GM19324 (cell line): ENCODE results near the gene ABHD16B.
"Not testable (repeated sequence)": the region's sequence is repeated elsewhere in the genome, so short reads cannot be mapped to it uniquely, and the experiment has no call there.

Experiments used
- ATAC-seq: cut with Tn5 transposase; IDR thresholded peaks from one replicate; pipeline ENCODE4 v1.9.1; 2021; ENCODE audit warnings: mild to moderate bottlenecking, moderate library complexity; ENCODE audit not compliant: unreplicated experiment, low FRiP score

The ABHD16B gene

DNA sequence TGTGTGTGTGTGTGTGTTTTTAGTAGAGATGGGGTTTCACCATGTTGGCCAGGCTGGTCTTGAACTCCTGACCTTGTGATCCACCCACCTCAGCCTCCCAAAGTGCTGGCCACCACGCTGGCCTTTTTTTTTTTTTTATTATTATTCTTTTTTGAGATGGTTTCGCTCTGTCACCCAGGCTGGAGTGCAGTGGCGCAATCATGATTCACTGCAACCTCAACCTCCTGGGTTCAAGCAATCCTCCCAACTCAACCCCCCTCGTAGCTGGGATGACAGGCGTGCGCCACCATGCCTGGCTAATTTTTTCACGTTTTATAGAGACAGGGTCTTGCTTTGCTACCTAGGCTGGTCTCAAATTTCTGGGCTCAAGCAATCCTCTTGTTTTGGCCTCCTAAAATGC is 12.9 kb downstream of the ABHD16B start:
- ATAC-seq: not testable (repeated sequence)

DNA sequence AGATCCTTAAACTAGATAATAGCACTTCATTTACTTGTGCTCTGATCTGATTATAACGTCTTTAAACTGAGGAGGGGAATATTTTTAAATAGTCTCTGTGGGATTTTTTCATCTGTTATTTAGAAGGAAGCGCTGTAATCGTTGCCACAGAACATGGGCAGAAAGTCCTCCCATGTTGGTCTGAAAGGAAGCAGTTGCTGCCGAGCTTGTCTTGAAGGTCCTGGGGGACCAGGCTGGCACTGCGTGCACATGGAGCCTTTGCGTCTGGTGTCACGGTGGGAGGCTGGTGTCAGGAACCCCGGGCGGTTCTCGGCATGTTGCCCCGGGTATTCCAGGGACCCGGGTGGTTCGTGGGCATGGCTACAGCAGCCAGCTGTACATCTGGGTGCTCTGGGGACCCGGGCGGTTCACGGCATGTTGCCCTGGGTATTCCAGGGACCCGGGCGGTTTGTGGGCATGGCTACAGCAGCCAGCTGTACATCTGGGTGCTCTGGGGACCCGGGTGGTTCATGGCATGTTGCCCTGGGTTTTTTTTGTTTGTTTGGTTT is 15.3 kb downstream of the ABHD16B start:
- no peak for ATAC-seq

DNA sequence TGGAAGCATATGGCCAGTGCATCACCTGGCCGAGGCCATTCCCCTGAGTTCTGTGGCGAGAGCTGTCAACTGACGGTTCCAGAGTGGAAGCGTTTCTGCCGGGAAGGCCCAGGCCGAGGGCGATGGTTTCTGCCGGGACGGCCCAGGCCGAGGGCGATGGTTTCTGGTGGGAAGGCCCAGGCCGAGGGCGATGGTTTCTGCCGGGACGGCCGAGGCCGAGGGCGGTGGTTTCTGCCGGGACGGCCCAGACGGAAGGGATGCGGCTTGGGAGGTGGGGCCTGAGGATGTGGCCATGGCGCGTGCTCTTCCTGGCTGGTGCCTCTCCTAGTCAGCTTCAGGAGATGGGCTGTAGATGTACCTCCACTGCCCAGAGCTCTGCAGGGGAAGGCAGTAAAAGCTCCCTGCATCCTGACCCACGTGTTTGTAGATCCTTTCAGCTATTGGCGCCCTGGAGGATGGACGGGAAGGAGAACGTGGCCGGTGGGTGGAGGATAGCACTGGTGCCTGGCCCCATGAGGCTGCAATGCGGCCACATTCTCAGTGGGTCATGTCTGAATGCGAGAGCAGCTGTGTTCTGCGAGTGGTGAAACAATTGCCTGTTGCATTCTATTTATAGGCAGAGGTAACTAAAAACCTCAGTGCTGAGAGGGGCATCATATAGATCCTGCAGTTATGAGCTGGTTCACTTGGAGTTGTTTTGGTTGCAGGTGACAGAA is 16.6 kb downstream of the ABHD16B start:
- ATAC-seq: no peak

DNA sequence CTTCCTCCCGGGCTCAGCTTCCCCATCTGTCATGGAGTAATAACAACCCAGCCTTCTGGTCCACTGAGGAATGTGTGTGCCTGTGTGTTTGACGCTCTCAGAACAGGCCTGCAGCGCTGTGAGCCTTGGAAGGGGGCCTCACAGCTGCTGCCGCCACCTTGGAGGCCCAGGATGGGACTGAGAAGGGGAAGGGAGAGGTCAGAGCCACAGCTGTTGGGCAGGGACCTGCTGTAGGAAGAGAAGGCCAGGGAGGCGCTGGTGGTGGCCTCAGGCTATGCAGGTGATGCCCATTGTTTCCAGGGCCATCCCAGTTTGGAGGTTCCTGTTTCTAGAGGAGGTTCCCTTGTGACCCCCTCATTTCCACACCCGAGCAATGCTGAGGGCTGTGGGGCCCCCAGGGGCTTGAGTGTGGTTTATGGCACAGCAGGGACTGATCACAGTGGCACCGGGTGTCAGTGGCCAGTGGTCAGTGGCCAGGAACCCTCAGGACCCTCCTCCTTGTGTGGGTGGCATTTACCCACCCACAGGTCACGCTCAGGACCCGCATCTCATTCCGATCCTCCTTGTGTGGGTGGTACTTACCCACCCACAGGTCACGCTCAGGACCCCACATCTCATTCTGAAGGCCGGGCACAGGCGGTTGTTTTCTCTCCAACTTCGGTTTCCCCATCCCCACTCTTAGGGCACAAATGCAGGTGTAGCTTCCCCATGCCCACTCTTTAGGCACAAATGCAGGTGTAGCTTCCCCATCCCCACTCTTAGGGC is 17.8 kb downstream of the ABHD16B start:
- no peak for ATAC-seq

DNA sequence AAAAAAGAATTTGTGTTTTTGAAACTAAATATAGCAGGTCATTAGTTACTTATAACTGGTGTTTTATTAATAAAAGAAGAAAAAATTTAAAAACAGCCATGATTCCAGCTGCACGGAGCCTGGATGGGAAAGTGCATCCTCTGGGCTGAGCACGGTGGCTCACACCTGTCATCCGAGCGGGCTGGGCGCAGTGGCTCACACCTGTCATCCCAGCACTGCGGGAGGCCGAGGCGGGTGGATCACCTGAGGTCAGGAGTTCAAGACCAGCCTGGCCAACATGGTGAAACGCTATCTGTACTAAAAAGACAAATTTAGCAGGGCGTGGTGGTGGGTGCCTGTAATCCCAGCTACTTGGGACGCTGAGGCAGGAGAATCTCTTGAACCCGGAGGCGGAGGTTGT is 19.6 kb downstream of the ABHD16B start:
- not testable (repeated sequence) for ATAC-seq

DNA sequence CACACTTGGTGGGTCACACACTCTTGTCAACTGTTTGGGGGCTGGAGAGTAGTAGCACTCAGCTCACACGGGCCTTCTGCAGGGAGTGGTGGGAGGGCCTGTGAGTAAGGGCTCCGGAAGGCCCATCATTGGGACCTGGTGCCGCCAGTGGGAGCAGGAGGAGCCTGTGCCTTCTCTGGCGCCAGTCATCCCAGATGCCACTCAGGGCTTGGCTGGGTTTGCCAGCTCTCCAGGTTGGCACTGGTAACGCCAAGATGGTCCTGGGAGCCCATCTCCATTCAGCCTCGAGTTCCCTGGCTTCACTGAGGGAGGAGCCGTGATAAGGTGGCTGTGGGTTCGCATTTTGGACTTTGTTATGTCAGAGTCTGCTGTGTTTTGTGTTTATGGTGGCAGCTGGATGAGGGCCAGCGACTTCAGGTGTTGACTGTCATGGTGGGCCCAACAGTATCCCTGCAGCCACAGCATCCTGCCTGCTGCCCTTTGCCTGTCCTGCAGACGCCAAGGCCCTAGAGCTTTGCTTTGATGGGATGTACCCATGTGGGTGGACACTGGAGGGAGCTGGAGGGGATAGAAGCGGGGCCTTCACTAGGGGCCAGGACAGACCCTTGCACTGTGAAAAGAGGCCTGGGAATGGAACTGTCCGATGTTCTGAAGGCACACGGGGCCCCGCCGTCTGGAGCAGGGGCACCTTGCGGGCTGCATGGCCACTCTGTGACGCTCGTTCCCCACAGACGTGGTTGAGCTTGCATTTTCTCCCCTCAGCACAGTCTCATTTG is 20.3 kb downstream of the ABHD16B start:
- ATAC-seq: no peak

DNA sequence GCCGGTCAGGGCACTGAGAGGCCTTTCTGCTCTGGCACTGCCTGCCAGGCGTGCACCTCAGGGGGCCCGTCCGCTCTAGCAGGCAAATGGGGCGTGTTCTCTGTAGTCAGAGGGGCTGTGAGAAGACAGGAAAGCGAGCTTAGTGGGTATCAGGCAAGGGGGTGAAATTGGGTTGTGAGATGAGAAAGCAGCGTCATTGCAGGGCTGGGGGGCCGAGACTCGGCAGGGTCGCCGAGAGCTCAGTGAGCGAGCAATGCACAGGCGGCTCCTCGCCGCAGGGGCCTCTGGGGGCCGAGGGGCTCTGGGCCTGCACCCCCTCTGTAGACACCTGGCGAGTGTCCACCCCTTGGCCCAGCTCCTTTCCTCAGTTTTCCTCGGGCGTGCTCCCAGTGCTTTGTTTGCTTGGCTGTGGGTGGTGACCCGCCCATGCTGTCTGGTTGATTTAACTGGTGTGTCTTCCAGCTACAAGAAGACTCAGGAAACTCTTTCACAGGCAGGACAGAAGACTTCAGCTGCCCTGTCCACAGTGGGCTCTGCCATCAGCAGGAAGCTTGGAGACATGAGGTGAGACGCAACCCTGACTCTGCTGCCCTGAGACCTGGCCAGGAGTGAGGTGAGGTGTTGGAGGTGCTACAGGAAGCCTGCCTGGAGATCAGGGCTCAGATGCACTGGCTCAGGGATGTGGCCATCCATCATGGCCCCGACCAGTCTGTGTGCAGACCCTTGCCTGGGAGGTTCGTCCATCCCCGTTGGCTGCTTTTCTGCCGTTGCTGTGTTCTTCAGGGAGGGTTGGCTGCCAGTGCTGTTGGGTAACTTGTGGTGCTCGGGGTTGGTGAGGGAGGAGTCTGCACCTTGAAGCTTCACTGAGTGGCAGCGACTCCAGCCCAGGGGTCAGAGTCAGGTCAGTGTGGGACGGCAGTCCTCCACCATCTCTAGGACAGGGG is 21.2 kb downstream of the ABHD16B start:
- ATAC-seq: no peak

DNA sequence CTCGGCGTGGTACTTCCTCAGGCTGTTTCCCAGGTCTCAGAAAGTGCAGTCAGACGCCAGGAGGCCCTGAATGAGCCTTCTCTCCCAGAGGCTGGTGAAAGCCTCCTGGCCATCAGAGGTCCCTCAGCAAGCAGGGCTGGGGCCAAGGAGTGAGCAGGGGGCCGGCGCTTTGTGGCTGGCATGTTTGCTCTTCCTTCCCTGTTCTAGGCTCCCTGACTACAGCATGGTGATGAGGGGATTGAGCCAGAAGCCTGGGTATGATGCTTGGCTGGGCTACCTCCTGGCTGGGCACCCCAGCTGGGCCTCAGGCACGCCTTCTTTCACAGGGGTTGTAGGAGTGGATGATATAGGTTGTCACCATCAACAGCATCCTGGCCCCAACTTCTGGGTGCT is 21.9 kb downstream of the ABHD16B start:
- no peak for ATAC-seq

DNA sequence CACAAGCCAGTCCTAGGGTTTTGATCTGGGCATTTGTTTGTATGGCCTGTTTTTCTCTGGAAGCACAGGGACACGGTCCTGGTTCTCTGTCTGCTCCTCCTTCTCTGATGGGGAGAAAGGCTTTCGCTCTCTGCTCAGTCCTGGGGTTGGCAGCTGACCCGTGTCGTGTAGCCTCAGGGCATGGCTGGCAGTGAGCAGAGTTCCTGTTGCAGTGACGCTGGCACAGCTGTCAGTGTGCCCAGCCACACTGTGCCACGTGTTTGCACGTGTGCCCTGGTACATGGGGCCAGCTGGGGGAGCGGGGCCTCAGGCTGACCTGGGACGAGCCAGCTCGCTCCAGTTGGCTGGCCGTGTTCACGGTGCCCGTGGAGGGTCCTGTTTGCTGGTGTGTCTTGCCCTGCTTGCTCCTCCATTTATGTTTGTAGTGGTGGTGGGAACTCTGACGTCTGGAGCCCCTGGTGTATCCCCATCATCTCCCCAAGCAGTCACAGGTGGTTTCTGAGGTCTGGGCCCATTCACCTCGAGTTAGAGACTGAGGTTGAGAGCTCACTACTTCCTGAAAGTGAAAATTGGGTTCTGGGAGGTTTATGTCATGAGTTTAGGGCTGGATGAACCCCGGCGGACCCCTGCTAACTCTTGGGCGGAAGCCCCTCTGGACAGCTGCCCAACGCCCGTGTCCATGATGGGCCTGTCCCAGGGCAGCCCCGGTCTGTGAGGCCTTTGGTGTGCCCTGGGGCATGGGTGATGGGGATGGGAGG is 23.4 kb downstream of the ABHD16B start:
- ATAC-seq: no peak

DNA sequence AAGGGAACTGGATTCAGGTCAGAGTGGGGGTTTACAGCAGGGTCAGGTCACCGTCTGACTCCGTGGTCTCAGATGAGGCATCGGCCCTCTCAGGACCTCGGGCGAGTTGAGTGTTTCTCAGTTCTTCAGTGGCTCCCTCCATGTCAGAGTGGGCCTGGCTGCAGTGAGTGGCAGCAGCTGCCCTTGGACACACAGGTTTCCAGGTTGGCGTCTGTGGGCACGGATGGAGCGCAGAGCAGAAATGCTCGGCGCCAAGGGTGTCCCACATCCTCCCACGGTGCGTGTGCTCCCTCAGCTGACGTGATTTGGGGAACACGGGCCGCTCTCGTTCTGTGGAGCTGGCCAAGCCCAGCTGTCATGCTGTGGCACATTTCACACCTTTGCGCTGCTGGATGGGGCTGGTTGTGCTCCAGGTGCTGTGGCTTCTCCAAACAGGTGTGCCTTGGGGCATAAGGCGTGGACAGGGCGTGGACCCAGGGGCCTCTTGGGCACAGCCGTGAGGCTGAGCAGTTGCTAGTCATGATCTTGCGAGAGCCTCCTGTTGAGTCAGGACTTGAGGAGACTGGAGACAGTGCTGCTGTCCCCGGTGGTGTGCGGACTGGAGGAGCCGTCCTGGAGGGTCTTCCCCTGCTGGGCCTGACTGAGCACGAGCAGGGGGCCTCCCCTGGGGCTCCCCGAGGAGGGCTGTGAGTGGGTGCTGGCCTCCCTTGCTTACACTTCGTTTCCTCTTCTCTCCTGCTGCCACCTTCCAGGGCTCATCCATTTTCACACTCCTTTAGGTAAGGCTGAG is 24.2 kb downstream of the ABHD16B start:
- no peak for ATAC-seq

DNA sequence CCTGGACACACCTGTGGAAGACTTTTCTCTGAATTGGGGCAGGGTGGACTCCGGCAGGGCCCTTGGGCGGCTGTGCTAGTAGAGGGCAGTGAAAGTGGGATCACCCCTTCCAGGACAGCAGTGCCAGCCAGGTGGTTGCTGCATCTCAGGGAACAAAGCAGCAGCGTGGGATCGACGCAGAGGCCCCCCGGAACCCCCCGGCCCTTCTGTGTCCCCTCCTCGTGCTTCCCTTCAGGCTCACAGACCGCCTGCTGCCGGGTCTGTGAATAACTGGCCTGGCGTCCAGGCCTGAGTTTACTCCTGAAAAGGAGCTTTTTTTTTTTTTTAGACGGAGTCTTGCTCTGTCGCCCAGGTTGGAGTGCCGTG is 24.7 kb downstream of the ABHD16B start:
- ATAC-seq: no peak

DNA sequence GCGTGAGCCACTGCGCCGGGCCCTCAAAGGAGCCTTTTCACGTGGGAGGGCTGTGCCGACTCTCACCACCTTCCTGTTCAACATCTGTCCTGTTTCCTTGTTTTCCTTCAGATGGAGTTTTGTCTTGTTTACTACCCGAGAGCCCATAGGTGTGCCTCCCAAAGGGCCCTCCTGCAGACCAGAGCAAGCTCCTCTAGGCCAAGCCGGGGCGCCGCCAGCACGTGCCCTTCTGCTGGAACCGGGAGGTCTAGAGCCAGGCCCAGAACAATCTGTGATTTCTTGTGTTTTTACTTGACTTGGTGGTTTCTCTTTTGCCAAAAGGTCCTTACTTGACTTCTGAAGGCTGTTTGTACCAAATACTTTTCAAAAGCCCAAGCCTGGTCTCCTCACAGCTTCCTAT is 25.6 kb downstream of the ABHD16B start:
- ATAC-seq: no peak

DNA sequence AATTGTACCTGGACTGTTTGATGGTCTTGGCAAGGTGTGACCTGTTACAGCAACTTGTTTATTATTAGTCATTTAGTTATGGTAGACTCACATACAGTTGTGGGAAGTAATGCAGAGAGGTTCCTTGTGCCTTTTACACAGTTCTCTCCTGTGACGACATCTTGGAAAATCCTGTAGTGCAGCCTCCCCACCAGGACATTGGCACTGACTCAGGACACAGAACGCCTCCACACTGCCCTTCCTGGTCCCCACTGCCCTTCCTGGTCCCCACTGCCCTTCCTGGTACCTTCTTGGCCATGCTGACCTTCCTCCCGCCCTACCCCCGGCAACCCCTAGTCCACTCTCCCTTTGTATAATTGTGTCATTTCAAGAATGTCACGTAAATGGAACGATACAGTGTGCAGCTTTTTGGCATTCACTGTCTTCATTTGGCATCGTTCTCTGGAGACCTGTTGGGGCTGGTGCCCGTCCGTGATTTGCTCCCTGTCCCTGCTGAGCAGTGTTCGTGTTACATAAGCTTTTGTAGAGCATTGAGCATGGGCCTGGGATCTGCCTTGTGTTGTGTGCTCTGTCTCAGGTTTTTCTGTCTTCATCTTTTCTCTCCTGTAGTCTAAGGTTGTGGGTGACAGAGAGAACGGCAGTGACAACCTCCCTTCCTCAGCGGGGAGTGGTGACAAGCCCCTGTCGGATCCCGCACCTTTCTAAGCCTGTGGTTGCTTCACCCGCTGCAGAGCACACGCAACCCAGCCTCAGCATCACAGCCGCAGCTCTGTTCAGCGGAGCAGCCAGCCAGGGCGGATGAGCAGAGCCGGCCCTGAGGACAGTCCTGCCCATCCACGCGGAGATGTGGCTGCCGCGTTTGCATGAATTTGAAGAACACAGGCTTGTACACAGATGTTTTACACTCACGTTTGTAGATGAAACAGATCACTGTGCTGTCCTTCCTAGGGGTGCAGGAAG is 28.2 kb downstream of the ABHD16B start:
- ATAC-seq: no peak

DNA sequence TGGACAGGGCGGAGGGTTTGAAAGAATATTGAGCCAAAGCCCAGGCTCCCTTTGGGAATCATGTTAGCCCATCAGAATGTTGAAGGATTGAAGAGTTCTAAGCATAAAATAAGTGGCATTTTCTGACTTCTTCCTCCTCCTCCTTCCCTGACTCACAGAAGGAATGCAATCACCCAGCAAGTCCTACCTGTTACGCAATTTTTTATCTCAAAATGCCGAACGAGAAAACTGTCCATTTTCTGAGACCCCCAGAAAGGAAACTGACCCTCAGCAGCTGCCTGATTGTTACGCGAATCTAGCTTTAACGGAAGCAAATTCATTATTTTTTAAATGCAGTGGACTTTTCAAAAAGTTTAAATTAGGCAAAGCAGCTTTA is 28.9 kb downstream of the ABHD16B start:
- no peak for ATAC-seq

DNA sequence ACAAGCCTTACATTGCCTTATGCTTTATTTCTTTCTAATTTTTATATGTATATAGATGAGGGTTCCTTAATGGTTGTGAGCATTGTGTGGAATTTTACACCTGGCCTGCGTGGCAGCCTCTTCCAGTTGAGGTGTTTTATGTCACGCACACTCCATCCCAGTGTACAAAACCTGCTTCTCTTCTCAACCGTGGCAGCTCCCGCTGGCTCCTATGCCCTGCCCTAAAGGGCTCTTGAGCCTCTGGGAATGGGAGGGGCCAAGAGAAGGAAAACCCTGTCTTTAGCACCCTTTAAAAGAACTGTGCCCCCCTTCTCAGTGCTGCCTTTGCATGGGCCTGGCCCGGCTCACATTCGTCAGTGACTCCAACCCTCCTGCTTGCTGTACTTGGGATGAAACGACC is 29.3 kb downstream of the ABHD16B start:
- no peak for ATAC-seq

DNA sequence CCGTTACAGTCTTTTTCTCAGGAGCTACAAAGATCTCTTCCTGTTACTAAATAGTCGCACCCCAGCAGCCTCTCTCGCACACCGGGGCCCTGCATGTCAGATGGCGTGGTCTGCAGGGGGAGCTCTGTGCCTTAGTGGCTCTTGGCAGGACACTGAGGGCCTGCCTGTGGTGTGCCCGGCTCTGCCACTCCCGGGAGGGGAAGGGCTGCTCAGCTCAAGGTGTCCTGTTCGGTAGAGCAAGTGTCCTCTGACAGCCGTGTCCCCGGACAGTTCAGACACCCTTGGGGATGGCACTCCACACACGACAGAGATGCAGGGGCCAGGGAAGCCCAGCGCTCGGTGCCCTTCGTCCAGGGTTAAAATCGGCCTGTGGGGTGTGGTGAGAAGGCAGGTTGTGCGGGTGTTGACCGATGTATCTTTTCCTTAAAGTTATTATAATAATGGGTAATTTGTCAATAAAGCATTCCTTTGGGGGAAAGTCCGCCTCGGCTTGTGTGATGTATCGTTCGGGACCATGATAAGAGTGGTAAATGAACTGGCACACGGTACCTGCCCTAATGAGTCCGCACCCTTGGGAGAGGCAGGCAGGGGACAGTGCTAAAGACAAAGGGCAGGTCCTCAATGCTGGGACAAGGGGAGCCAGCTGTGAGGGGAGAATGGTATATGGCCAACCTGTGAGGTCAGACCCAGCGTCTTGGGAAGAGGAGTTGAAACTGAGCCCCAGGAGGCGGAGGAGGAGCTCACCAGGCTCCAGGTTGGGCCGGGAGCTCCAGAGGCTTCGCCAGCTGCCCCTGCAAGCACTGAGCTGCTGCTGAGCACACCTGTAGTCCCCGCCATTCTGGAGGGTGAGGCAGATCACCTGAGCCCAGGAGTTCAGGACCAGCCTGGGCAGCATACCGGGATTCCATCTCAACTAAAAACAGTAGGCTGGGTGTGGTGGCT is 30.0 kb downstream of the ABHD16B start:
- no peak for ATAC-seq
